ENCODE measurements around the gene SOHLH1. TPM values are rescaled to one million over a fixed set of nuclear protein-coding genes. Genes with fewer than 3 reads are reported as not detected.

Gene SOHLH1
- total RNA-seq, 1 donor from 2014 or later, result not detected

DNA sequence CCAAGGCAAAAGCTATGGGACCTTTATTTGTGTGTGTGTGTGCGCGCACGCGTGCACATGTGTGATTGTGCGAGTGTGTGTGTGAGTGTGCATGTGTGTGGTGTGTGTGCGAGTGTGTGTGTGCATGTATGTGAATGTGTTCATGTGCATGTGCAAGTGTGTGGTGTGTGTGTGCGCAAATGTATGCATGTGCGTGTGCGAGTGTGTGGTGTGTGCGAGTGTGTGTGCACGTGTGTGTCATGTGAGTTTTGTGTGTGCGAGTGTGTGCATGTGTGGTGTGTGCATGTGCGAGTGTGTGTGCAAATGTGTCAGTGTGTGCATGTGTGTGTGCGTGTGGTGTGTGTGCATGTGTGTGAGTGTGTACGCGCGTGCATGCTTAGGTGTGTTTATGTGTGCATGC is 48.9 kb downstream of the SOHLH1 start:
- peaks cover 24% of the 10 kb centered on the region for H3K9me3 Mint-ChIP-seq
- H3K4me3 Mint-ChIP-seq, result no peak overlapping the region
- H3K36me3 Mint-ChIP-seq (ENCODE audit: low read depth), result peaks cover 5% of the 10 kb centered on the region
- H3K4me1 Mint-ChIP-seq, result no peaks in the 10 kb centered on the region
- H3K27ac Mint-ChIP-seq (ENCODE audit: unreplicated experiment), result peak overlapping the region; percentile 46
- peaks cover 9% of the 10 kb centered on the region for H3K27me3 Mint-ChIP-seq (ENCODE audit: low read depth)
- TF ChIP-seq, protein P1, sequence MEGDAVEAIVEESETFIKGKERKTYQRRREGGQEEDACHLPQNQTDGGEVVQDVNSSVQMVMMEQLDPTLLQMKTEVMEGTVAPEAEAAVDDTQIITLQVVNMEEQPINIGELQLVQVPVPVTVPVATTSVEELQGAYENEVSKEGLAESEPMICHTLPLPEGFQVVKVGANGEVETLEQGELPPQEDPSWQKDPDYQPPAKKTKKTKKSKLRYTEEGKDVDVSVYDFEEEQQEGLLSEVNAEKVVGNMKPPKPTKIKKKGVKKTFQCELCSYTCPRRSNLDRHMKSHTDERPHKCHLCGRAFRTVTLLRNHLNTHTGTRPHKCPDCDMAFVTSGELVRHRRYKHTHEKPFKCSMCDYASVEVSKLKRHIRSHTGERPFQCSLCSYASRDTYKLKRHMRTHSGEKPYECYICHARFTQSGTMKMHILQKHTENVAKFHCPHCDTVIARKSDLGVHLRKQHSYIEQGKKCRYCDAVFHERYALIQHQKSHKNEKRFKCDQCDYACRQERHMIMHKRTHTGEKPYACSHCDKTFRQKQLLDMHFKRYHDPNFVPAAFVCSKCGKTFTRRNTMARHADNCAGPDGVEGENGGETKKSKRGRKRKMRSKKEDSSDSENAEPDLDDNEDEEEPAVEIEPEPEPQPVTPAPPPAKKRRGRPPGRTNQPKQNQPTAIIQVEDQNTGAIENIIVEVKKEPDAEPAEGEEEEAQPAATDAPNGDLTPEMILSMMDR (conservative IDR thresholded peaks at IDR 0.05), result no peak
- no peak for DNase-seq (ENCODE audit: low read depth, low spot score)

- no peak for DNase-seq (ENCODE audit: low read depth, low spot score)
- peaks cover 3% of the 10 kb centered on the region for H3K4me1 Mint-ChIP-seq
- H3K27me3 Mint-ChIP-seq (ENCODE audit: low read depth), result peaks cover 10% of the 10 kb centered on the region
- H3K9me3 Mint-ChIP-seq, result peaks cover 33% of the 10 kb centered on the region
- TF ChIP-seq, protein P1 (conservative IDR thresholded peaks at IDR 0.05), result no peak
- H3K4me3 Mint-ChIP-seq, result no peak overlapping the region
- H3K27ac Mint-ChIP-seq (ENCODE audit: unreplicated experiment), result no peak overlapping the region
- H3K36me3 Mint-ChIP-seq (ENCODE audit: low read depth), result peaks cover 13% of the 10 kb centered on the region
These were observed 49.8 kb downstream of the SOHLH1 start for GRCh38 chr9:135649508-135649907.

- TF ChIP-seq, protein P1 (conservative IDR thresholded peaks at IDR 0.05), result no peak
- H3K4me1 Mint-ChIP-seq, result peaks cover 4% of the 10 kb centered on the region
- peaks cover 15% of the 10 kb centered on the region for H3K27me3 Mint-ChIP-seq (ENCODE audit: low read depth)
- no peak for DNase-seq (ENCODE audit: low read depth, low spot score)
- H3K9me3 Mint-ChIP-seq, result peaks cover 32% of the 10 kb centered on the region
- H3K4me3 Mint-ChIP-seq, result no peak overlapping the region
- peaks cover 14% of the 10 kb centered on the region for H3K36me3 Mint-ChIP-seq (ENCODE audit: low read depth)
- H3K27ac Mint-ChIP-seq (ENCODE audit: unreplicated experiment), result no peak overlapping the region
These were observed 50.5 kb downstream of the SOHLH1 start for GRCh38 chr9:135648494-135649410.

GRCh38 chr9:135647884-135648283 is 51.4 kb downstream of the SOHLH1 start:
- no peak overlapping the region for H3K27ac Mint-ChIP-seq (ENCODE audit: unreplicated experiment)
- peaks cover 4% of the 10 kb centered on the region for H3K4me1 Mint-ChIP-seq
- TF ChIP-seq, protein P1 (conservative IDR thresholded peaks at IDR 0.05), result no peak
- H3K4me3 Mint-ChIP-seq, result no peak overlapping the region
- H3K27me3 Mint-ChIP-seq (ENCODE audit: low read depth), result peaks cover 15% of the 10 kb centered on the region
- H3K36me3 Mint-ChIP-seq (ENCODE audit: low read depth), result peaks cover 14% of the 10 kb centered on the region
- no peak for DNase-seq (ENCODE audit: low read depth, low spot score)
- H3K9me3 Mint-ChIP-seq, result peaks cover 32% of the 10 kb centered on the region

DNA sequence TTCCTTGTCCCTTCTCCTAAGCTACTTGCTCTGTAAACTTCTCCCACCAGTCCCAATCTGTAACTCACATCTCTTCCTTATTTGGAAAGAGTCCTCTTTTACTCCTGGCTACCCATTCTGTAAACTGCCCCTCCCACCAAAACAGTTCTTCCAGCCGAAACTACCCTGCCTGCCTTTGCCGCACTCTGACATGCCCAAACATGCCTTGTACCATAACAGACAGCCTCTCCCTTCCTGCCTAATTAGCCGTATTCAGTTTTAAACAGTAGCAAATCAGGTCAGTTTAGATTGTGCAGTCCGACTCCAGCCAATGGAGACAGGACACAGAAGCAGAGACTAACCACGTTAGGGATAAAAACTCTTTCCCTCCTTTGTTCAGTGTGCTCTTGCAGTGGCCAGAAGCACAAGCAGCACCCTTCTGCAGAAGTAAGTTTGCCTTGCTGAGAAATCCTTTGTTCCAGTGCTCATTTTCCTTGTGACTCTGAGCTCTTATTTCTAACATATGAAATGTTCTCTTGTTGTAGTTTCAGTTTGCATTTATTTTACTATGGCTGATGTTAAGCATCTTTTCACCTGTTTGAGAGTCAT is 54.6 kb downstream of the SOHLH1 start:
- Mint-ChIP-seq H3K36me3 (ENCODE audit: low read depth) (peaks cover 10% of the 10 kb centered on the region), H3K27me3 (ENCODE audit: low read depth) (peaks cover 8% of the 10 kb centered on the region), H3K4me3 (no peak overlapping the region), H3K9me3 (peaks cover 21% of the 10 kb centered on the region), H3K27ac (ENCODE audit: unreplicated experiment) (peak overlapping the region; percentile 53), H3K4me1 (peaks cover 4% of the 10 kb centered on the region)
- no peak for DNase-seq (ENCODE audit: low read depth, low spot score)
- TF ChIP-seq, protein P1 (conservative IDR thresholded peaks at IDR 0.05), result no peak

Other genes starting within 250 kb of the SOHLH1 start
- 27.5 and 32.4 TPM in 2 replicates for gene PPP1R26, start 219.7 kb downstream of the SOHLH1 start, total RNA-seq
- 59.8 and 60.6 TPM in 2 replicates for gene MRPS2, start 198.8 kb downstream of the SOHLH1 start, total RNA-seq
- not detected in 2 replicates for gene LCN1, start 178.0 kb downstream of the SOHLH1 start, total RNA-seq
- not detected in 2 replicates for gene OBP2A, start 153.4 kb downstream of the SOHLH1 start, total RNA-seq
- not detected in 2 replicates for gene PAEP, start 137.7 kb downstream of the SOHLH1 start, total RNA-seq
- gene GLT6D1, start 59.9 kb downstream of the SOHLH1 start, total RNA-seq, result not detected in 2 replicates
- gene LCN9, start 36.2 kb downstream of the SOHLH1 start, total RNA-seq, result 0.30 and 0.66 TPM in 2 replicates
- gene KCNT1, start 2.7 kb upstream of the SOHLH1 start, total RNA-seq, result 0.14 TPM in 1 of 2 replicates, not detected in the other
- gene CAMSAP1, start 208.1 kb upstream of the SOHLH1 start, total RNA-seq, result 79.3 and 80.8 TPM in 2 replicates